ENCODE measurements around the gene ZNF799. TPM values are rescaled to one million over a fixed set of nuclear protein-coding genes. Genes with fewer than 3 reads are reported as not detected.
"Not testable (repeated sequence)": the region's sequence is repeated elsewhere in the genome, so short reads cannot be mapped to it uniquely, and the experiment has no call there.

ZNF799 gene
- total and polyA plus RNA-seq, 2 of the 13 experiments (the other 11 are each of a cell fraction or from before 2014, with no cell fraction given): 7.7 to 17.9 TPM

GRCh38 chr19:12440541-12441316 is 39.7 kb upstream of the ZNF799 start, which contains the start of gene ZNF443 (continued):
- TF ChIP-seq, protein P1, sequence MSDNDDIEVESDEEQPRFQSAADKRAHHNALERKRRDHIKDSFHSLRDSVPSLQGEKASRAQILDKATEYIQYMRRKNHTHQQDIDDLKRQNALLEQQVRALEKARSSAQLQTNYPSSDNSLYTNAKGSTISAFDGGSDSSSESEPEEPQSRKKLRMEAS (IDR thresholded peaks at IDR 0.05): peak; percentile 52
- TF ChIP-seq ZNF556 (CRISPR knock-in tag; IDR thresholded peaks at IDR 0.05; ENCODE audit: borderline replicate concordance) (0 out of 2 replicates have a peak, but pooled peaks have one; percentile 13), HNRNPH1 (optimal IDR thresholded peaks at IDR 0.05; ENCODE audit: low read depth, low read length) (no peak), ATF1 (CRISPR knock-in tag; IDR thresholded peaks at IDR 0.05) (peak; percentile 49; the same call in 1 of the 2 replicates)

DNA sequence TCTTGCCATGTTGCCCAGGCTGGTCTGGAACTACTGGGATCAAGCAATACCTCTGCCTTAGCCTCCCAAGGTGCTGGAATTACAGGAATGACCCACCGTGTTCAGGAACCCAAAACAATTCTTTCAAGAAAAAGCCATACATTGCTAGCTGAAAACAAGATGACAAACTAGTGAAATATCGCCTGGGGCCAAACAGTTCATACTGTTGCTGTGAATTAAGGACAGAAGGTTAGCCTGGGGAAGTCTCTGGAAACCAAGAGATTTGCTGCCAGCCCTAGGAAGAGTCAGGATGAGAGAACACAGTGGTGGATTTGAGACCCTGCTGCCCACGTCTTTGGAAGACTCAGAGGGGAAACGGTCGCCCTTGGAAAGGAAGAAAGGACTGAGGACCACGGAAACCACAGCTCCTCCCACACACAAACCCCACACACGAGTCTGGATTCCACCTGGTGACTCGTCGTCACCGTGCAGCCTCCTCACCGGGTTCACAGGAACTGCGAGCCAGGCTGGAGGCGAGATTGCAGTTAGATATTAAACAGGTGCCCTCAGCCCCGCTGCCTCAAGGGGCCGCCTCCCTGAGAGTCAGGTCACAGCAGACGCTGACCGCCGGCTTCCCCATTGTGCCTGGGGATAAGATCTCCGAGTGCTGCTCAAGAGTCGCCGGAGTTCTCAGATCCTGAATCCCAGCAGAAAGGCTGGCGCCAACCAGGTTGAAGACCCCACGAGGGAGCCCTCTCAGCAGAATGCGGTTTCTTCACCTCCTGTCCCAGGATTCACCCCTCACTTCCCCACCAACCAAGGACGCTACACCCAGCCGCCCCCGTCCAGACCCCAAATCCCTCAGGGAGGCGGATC is 38.8 kb upstream of the ZNF799 start:
- FAIRE-seq (peak; percentile 60), DNase-seq (ENCODE audit: low spot score) (peak; percentile 19), ATAC-seq (peak; percentile 79)
- WGBS (ENCODE audit: low lambda C conversion rate): under 1% methylated on average over 8 of the region's 28 CpGs
- POLR2A ChIA-PET: interaction anchor here (1.0 to 2.0 kb wide), 8 partner anchors 39 to 171 kb away, joined by 5 to 13 read pairs (median 8); partner anchors contain the start of genes ZNF442, ZNF490, ZNF564 and ZNF791
- H3K36me3 ChIP-seq (replicated peaks in 1 of 2; ENCODE audit: control insufficient read depth in 1 of 2, insufficient read depth in 2 of 2, low read length in 2 of 2); CTCF ChIA-PET (ENCODE audit: low intra/inter-chr PET ratio, low total read pairs); H3K27me3 ChIP-seq (ENCODE audit: control insufficient read depth in 1 of 2, insufficient read depth in 2 of 2, low read length in 2 of 2); H4K20me1 ChIP-seq (ENCODE audit: insufficient read depth, low read length); H3K9me3 ChIP-seq (ENCODE audit: low read length); H2AFZ ChIP-seq (ENCODE audit: low read length); TF ChIP-seq HNF1A (CRISPR knock-in tag; IDR thresholded peaks at IDR 0.05; ENCODE audit: borderline replicate concordance): not testable (repeated sequence)
- TF ChIP-seq HNF1A (IDR thresholded peaks at IDR 0.05; ENCODE audit: low read depth): peak; percentile 34; the same call in 1 of the 2 replicates
- TF ChIP-seq POLR2A (IDR thresholded peaks at IDR 0.05; ENCODE audit: insufficient read depth in 1 of 2, low read depth in 2 of 2, low read length in 2 of 2): peak; percentile 46 to 63; a peak in 3 of 4 replicates
- TF ChIP-seq ZNF501 (CRISPR knock-in tag; IDR thresholded peaks at IDR 0.05): 0 out of 2 replicates have a peak, but pooled peaks have one; percentile 10
- 0 out of 2 replicates have a peak, but pooled peaks have one; percentile 9 for TF ChIP-seq ZNF350 (CRISPR knock-in tag; IDR thresholded peaks at IDR 0.05; ENCODE audit: borderline replicate concordance, low read depth)
- TF ChIP-seq SALL1 (CRISPR knock-in tag; IDR thresholded peaks at IDR 0.05): 0 out of 2 replicates have a peak, but pooled peaks have one; percentile 2
- peak; percentile 32 for TF ChIP-seq ZEB1 (IDR thresholded peaks at IDR 0.05; ENCODE audit: insufficient replicate concordance, low read depth)
- TF ChIP-seq POLR2AphosphoS5 (IDR thresholded peaks at IDR 0.05; ENCODE audit: low read depth, low read length): peak; percentile 43; the same call in 1 of the 2 replicates
- H3K9ac ChIP-seq (ENCODE audit: insufficient read depth, low read depth, low read length): peak overlapping the region; percentile 92
- H3K4me2 ChIP-seq (ENCODE audit: low read depth, low read length): peak overlapping the region; percentile 84
- H3K27ac ChIP-seq (ENCODE audit: extremely low read length, insufficient read depth, low read length): peak overlapping the region; percentile 97
- in situ Hi-C loops (cut with HindIII; ENCODE audit: extremely low pct_ligation_motif_present, low pct_unique_long_range_greater_than_20kb): loop anchor here (5.0 kb wide), 1 partner anchor 42 kb away; the partner anchor contains the start of gene ZNF709
- H3K4me3 ChIP-seq (replicated peaks in 1 of 3; ENCODE audit: insufficient read depth in 1 of 3, low read depth in 2 of 3, low read length in 3 of 3): peak overlapping the region; percentile 72 to 96 (median 83)
- peaks cover 34% of the 10 kb centered on the region for H3K4me1 ChIP-seq (ENCODE audit: insufficient read depth, low read length)
- intact Hi-C loops (cut with micrococcal nuclease; ENCODE audit: unreplicated experiment): loop anchor here (2.0 to 5.0 kb wide), 3 partner anchors 39 to 112 kb away; partner anchors contain the start of genes ZNF564, ZNF709 and ZNF799
- TSS peak; percentile 42 for BruUV-seq (replicated peaks)
- peaks cover 43% of the 10 kb centered on the region for H3K79me2 ChIP-seq (ENCODE audit: insufficient read depth, low read length)
